ENCODE measurements around the gene TNIK. TPM values are rescaled to one million over a fixed set of nuclear protein-coding genes. Genes with fewer than 3 reads are reported as not detected.

Gene TNIK
- total and polyA plus RNA-seq, 4 donors, result 3.7 to 9.8 (median 5.2) TPM

GRCh38 chr3:171274222-171274621 is 186.0 kb downstream of the TNIK start:
- no peak for DNase-seq (ENCODE audit: low spot score)
- no peak overlapping the region for H3K27ac ChIP-seq (ENCODE audit: low read depth in 1 of 2, low read length in 2 of 2)
- 87% methylated on average over 1 of the region's 1 CpG for WGBS
- H3K4me1 ChIP-seq (ENCODE audit: control insufficient read depth in 4 of 4, insufficient read depth in 4 of 4, low read length in 3 of 4), result peaks cover 0 to 7% (median 4%) of the 10 kb centered on the region in 4 donors
- no peaks in the 10 kb centered on the region for H3K9me3 ChIP-seq (ENCODE audit: control insufficient read depth in 4 of 4, low read length in 3 of 4)
- no peak for TF ChIP-seq NR2F2 (IDR thresholded peaks at IDR 0.05)
- no peak for TF ChIP-seq YY1 (IDR thresholded peaks at IDR 0.05)
- no peak for TF ChIP-seq HNF4G (IDR thresholded peaks at IDR 0.05)
- no peak for TF ChIP-seq RAD21 (IDR thresholded peaks at IDR 0.05)
- no peak for TF ChIP-seq EGR1 (IDR thresholded peaks at IDR 0.05; ENCODE audit: low read depth in 2 of 2)
- no peak for TF ChIP-seq FOXA1 (IDR thresholded peaks at IDR 0.05)
- TF ChIP-seq REST (IDR thresholded peaks at IDR 0.05), result no peak
- TF ChIP-seq TAF1 (conservative IDR thresholded peaks at IDR 0.05), result no peak
- no peak for TF ChIP-seq CTCF (IDR thresholded peaks at IDR 0.05; ENCODE audit: low read depth, low read length, missing input control)
- TF ChIP-seq ZBTB33 (IDR thresholded peaks at IDR 0.05), result no peak
- TF ChIP-seq ATF3 (IDR thresholded peaks at IDR 0.05), result no peak
- TF ChIP-seq MAX (IDR thresholded peaks at IDR 0.05), result no peak
- TF ChIP-seq HNF4A (conservative IDR thresholded peaks at IDR 0.05), result no peak
- no peak for TF ChIP-seq JUND (IDR thresholded peaks at IDR 0.05)
- TF ChIP-seq SP1 (IDR thresholded peaks at IDR 0.05), result no peak
- no peak for TF ChIP-seq RXRA (IDR thresholded peaks at IDR 0.05)
- no peak for TF ChIP-seq GABPA (IDR thresholded peaks at IDR 0.05 in 1 of 2, conservative IDR thresholded peaks at IDR 0.05 in 1 of 2)
- TF ChIP-seq FOXA2 (IDR thresholded peaks at IDR 0.05), result no peak
- no peaks in the 10 kb centered on the region for H3K36me3 ChIP-seq (ENCODE audit: control insufficient read depth in 4 of 4, insufficient read depth in 3 of 4, low read depth in 1 of 4, low read length in 3 of 4)
- no peaks in the 10 kb centered on the region for H3K27me3 ChIP-seq (ENCODE audit: control insufficient read depth in 4 of 4, insufficient read depth in 4 of 4, low read length in 3 of 4)
- no peak overlapping the region for H3K4me3 ChIP-seq (ENCODE audit: low read depth in 1 of 3, low read length in 3 of 3)
- H3K9ac ChIP-seq (ENCODE audit: low read depth in 1 of 2, low read length in 2 of 2), result no peak overlapping the region
